GM18502 (cell line): Measurements from ENCODE around the gene IFT172.
A peak's percentile ranks its signal among the peaks of the same experiment; 100 is the strongest.
"Not testable (repeated sequence)": the region's sequence is repeated elsewhere in the genome, so short reads cannot be mapped to it uniquely, and the experiment has no call there.

ENCODE experiments used
- ATAC-seq: cut with Tn5 transposase; IDR thresholded peaks from one replicate; pipeline ENCODE4 v1.9.1; 2021; ENCODE audit warnings: mild to moderate bottlenecking; ENCODE audit not compliant: unreplicated experiment, poor library complexity

The IFT172 gene, protein sequence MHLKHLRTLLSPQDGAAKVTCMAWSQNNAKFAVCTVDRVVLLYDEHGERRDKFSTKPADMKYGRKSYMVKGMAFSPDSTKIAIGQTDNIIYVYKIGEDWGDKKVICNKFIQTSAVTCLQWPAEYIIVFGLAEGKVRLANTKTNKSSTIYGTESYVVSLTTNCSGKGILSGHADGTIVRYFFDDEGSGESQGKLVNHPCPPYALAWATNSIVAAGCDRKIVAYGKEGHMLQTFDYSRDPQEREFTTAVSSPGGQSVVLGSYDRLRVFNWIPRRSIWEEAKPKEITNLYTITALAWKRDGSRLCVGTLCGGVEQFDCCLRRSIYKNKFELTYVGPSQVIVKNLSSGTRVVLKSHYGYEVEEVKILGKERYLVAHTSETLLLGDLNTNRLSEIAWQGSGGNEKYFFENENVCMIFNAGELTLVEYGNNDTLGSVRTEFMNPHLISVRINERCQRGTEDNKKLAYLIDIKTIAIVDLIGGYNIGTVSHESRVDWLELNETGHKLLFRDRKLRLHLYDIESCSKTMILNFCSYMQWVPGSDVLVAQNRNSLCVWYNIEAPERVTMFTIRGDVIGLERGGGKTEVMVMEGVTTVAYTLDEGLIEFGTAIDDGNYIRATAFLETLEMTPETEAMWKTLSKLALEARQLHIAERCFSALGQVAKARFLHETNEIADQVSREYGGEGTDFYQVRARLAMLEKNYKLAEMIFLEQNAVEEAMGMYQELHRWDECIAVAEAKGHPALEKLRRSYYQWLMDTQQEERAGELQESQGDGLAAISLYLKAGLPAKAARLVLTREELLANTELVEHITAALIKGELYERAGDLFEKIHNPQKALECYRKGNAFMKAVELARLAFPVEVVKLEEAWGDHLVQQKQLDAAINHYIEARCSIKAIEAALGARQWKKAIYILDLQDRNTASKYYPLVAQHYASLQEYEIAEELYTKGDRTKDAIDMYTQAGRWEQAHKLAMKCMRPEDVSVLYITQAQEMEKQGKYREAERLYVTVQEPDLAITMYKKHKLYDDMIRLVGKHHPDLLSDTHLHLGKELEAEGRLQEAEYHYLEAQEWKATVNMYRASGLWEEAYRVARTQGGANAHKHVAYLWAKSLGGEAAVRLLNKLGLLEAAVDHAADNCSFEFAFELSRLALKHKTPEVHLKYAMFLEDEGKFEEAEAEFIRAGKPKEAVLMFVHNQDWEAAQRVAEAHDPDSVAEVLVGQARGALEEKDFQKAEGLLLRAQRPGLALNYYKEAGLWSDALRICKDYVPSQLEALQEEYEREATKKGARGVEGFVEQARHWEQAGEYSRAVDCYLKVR (N-terminal part only)

GRCh38 chr2:27489498-27490397 lies at the start of gene IFT172:
IFT172 (minus strand) TSS chr2:27489743; CDS start chr2:27489653, 90 bp downstream.
- peak; percentile 94 for ATAC-seq

DNA sequence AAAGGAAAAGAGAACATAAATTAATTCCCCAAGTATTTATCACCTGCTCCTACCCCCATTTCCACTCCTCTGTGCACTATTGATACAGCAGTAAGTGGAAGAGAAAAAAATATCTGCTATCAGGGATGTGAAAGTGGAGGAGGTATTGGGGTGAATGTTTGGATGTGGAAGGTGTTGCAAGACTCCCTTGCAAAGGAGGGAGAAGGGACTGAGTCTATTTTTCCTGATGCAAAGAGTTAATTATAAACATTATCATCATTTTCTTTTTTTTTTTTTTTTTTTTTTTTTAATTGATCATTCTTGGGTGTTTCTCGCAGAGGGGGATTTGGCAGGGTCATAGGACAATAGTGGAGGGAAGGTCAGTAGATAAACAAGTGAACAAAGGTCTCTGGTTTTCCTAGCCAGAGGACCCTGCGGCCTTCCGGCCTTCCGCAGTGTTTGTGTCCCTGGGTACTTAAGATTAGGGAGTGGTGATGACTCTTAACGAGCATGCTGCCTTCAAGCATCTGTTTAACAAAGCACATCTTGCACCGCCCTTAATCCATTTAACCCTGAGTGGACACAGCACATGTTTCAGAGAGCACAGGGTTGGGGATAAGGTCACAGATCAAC lies 49.4 kb upstream of the IFT172 start:
- ATAC-seq: not testable (repeated sequence)

- ATAC-seq: no peak
These were observed 47.7 kb upstream of the IFT172 start for GRCh38 chr2:27537287-27537686.

GRCh38 chr2:27531983-27532382 lies 42.4 kb upstream of the IFT172 start:
- ATAC-seq: no peak

GRCh38 chr2:27527182-27527581 lies 37.6 kb upstream of the IFT172 start:
- ATAC-seq: no peak

GRCh38 chr2:27522400-27522945 lies 32.9 kb upstream of the IFT172 start:
- ATAC-seq: no peak

DNA sequence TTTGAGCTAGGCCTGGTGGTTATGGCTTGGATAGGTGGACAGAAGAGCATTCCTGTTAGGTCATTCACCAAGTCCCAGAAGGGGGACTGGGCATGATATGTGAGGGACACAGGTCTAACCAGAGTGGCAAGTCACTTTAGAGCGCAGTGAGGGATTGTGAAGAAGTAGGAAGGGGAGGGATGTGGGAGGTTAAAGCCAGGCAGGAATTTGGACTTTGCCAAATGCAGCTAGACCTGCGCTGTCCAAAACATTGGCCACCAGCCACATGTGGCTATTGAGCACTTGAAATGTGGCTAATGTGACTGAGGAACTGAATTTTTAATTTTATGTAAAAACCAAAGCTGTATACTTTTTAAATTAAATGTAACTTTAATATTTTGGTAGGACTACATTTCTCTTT lies 30.8 kb upstream of the IFT172 start:
- no peak for ATAC-seq

GRCh38 chr2:27518782-27519113 lies 29.2 kb upstream of the IFT172 start:
- ATAC-seq: no peak

DNA sequence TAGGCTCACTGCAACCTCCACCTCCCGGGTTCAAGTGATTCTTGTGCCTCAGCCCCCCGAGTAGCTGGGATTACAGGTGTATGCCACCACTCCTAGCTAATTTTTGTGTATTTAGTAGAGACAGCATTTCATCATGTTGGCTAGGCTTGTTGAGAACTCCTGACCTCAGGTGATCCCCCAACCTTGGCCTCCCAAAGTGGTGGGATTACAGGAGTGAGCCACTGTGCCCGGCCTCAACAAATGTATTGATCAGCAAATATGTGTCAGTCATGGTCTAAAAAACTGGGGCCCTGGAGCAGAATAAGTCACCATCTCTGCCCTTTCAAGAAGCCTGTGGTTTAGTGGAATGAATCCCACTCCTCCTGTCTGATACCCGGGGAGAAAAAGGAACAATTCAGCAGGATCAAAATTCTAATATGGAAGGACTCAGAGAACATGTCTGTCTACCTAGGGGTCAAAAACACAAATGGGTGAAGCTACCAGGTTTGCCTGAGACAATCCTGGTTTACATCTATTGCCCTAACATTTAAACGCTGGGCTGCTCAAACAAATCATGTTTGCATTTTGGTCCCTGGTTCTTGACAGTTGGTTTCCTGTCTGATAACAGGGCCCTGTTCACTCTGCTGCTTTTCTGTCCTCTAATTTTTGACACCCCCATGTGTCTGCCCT lies 28.7 kb upstream of the IFT172 start:
- no peak for ATAC-seq

DNA sequence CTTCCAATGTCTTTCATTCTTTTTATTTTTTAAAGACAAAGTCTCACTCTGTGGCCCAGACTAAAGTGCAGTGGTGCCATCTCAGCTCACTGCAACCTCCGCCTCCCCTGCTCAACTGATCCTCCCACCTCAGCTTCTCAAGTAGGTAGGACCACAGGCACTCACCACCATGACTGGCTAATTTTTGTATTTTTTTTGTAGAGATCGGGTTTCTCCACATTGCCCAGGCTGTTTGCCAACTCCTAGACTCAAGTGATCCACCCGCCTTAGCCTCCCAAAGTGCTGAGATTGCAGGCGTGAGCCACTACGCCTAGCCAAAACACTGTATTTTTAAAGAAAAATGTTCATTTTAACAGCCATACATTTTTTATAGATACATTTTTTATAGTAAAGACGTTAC lies 19.8 kb upstream of the IFT172 start:
- no peak for ATAC-seq

DNA sequence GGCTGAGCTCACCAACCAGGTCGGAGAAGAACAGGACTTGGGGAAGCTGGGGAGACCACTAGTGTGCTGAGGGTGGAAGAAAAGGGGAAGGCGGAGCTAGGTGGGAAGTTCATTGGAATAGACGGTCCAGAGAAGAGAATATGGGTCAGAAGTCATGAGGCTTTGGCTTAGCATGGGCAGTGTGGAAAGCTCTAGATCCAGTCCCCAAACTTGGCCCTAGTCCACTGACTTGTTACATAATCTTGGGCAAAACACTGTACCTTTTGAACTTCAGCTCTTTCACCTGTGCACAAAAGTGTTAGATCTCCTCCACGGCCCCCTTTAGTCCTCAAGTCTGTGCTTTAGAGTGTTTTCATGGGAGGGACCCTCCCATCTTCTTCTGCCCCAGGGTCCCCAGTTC lies 17.8 kb upstream of the IFT172 start:
- ATAC-seq: no peak

- no peak for ATAC-seq
These were observed 17.0 kb upstream of the IFT172 start for GRCh38 chr2:27506587-27506986.

DNA sequence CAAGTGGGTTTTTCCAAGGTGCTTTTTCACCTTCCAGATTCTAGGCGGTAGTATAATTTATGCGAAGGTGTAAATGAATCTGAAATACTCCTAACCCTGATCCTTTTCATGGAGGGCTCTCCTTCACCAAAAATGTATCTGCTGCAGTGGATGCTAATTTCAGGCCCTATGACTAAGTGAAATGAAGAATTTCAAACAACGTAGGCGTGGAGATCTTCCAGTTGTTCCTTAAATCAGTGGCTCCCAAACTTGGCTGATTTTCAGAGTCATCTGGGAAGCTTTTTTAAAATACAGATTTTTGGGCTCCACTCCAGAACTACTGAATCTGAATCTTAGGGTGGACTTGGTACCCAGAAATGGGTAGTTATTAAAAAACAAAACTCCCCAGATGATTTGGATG lies 12.6 kb upstream of the IFT172 start:
- ATAC-seq: no peak

DNA sequence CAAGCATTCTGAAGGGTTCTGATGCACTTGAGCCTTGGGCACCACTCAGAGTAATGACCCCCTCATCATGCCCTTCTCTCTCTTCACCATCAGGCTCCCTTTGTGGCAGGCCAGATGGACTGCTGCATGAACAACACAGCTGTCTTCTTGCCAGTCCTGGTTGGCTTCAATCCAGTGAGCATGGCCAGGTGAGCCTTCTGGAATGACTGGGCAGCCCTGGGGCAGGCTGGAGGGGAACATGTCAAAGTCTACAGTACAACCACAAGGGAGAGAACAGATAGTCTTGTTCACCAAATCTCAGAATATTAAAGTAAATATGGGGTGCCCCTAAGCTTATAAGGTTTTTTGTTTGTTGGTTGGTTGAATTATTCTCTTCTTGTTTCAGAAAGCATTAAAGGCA lies 11.5 kb upstream of the IFT172 start:
- ATAC-seq: no peak

- ATAC-seq: no peak
These were observed 9.4 kb upstream of the IFT172 start for GRCh38 chr2:27498975-27499374.

DNA sequence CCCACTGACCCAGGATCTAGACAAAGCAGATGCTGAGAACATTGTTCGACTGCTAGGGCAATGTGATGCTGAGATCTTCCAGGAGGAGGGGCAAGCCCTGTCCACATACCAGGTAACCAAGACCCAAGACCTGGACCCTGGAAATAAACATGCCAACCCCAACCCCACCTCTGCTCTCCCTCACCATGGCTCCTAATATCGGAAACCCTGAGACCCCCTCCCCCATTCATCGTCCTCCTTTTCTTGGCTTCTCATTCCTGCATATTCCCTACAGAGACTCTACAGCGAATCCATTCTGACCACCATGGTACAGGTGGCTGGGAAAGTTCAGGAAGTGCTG lies 7.7 kb upstream of the IFT172 start:
- no peak for ATAC-seq

DNA sequence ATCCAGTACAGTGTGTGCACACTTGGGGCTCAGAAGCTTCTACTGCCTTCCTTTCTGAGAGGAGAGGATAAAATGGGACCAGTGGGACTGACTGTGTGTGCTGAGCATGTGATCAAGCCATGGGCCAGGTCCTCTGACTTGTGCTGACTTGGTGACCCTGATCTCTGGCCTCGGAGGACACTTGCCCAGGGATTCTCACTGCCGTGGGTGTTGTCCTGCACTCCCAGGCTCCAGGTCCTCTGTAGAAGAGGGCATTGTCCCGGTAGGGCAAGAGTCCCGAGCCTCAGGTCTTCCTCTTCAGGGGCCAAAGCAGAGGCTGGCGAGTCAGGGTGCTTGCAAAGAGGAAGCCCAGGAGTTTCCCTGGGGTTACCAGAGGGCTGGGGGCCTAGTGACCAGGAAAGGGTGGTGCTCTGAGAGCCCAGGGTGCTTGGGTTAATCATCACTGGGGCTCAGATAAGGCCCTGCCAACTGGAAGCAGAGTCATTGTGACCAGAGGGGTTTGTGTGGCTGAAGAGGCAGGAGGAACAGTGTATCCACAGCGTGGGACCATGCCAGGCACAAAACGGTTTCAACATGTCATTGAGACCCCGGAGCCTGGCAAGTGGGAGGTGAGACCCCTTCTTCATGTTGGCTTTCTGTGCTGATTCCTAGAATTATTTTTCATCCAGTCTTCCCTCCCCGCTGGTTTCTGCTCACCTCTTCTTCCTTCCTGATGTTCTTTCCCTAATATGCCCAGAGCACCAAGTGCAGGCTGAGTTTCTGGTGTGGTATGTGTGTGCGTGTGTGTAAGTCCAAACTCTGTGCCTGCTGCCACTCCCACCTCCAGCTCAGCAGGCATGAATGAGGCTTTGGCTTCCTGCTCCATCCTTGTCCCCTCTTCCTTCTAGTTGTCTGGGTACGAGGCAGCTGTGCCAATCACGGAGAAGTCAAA lies 7.1 kb upstream of the IFT172 start, which contains the start of gene GCKR:
Gene GCKR, plus strand, starts transcription at position 483 of the 931 bp plus-strand sequence. Its CDS starts 66 bp downstream, at position 549.
- no peak for ATAC-seq
